OCI-LY3 (cell line): Measurements from ENCODE around the gene IFT43.

ENCODE experiments used
- H2AFZ ChIP-seq: fragments of 200-600, 300-600 bp; shearing (Covaris generic); 2 replicates; pipeline ENCODE4 v1.6.0; 2014; ENCODE audit warnings: antibody characterized with exemption, low read depth, low read length
- H3K27ac ChIP-seq: fragments of 200-600, 300-600 bp; sonication (generic); 2 replicates; pipeline ENCODE4 v1.5.1; 2014; ENCODE audit warnings: mild to moderate bottlenecking, low read length, moderate library complexity, mixed read lengths
- H3K27me3 ChIP-seq: fragments of 200-600, 300-600 bp; sonication (generic); 2 replicates; pipeline ENCODE4 v1.6.1; 2014; ENCODE audit warnings: low read depth, low read length, mixed read lengths
- H3K36me3 ChIP-seq: fragments of 200-600, 300-600 bp; sonication (generic); replicated peaks from 2 replicates; pipeline ENCODE3; 2014; ENCODE audit warnings: low read depth, low read length, mixed read lengths
- H3K4me1 ChIP-seq: fragments of 300-600, 200-600 bp; sonication (generic); 2 replicates; pipeline ENCODE4 v1.6.1; 2014; ENCODE audit warnings: low read length, mixed read lengths
- H3K4me2 ChIP-seq: fragments of 200-600, 300-600 bp; sonication (generic); 2 replicates; pipeline ENCODE4 v1.6.1; 2014; ENCODE audit warnings: low read length, mixed read lengths
- H3K4me3 ChIP-seq: fragments of 300-600, 200-600 bp; sonication (generic); 2 replicates; pipeline ENCODE4 v1.5.1; 2014; ENCODE audit warnings: antibody characterized with exemption, mild to moderate bottlenecking, low read length, moderate library complexity
- H3K79me2 ChIP-seq: fragments of 300-600, 200-600 bp; shearing (Covaris generic); 2 replicates; pipeline ENCODE4 v1.6.1; 2014; ENCODE audit warnings: mild to moderate bottlenecking, low read length, mixed read lengths
- H3K9ac ChIP-seq: fragments of 300-600, 200-600 bp; shearing (Covaris generic); 2 replicates; pipeline ENCODE4 v1.6.0; 2014; ENCODE audit warnings: mild to moderate bottlenecking, low read length, moderate library complexity
- H3K9me3 ChIP-seq: fragments of 200-600, 300-600 bp; shearing (Covaris generic); 2 replicates; pipeline ENCODE4 v1.6.1; 2014; ENCODE audit warnings: low read length, mixed read lengths; ENCODE audit not compliant: insufficient read depth
- H4K20me1 ChIP-seq: fragments of 200-600, 300-600 bp; sonication (generic); 2 replicates; pipeline ENCODE4 v1.6.1; 2016; ENCODE audit warnings: low read length, mixed read lengths; ENCODE audit not compliant: insufficient read depth
- CTCF ChIP-seq: fragments of 200-600, 300-600 bp; sonication (generic); IDR thresholded peaks from 2 replicates; pipeline ENCODE4 v1.5.1; 2014; ENCODE audit warnings: antibody characterized with exemption, low read length, low read depth
- EZH2phosphoT487 ChIP-seq: fragments of 200-600 bp; shearing (Covaris generic); IDR thresholded peaks from 2 replicates; pipeline ENCODE4 v1.6.1; 2018; ENCODE audit warnings: antibody characterized with exemption, mixed run types, low read depth

The IFT43 gene

GRCh38 chr14:76034566-76034965, 49.0 kb downstream of the IFT43 start:
- H3K4me1 ChIP-seq, result no peaks in the 10 kb centered on the region
- TF ChIP-seq EZH2phosphoT487 (no peak), CTCF (no peak)
- H4K20me1 ChIP-seq, result no peaks in the 10 kb centered on the region
- H3K36me3 ChIP-seq, result no peaks in the 10 kb centered on the region
- H3K4me3 ChIP-seq, result no peak overlapping the region
- H3K27me3 ChIP-seq, result no peaks in the 10 kb centered on the region
- no peak overlapping the region for H2AFZ ChIP-seq
- no peak overlapping the region for H3K9ac ChIP-seq
- no peak overlapping the region for H3K4me2 ChIP-seq
- no peaks in the 10 kb centered on the region for H3K79me2 ChIP-seq
- H3K9me3 ChIP-seq, result no peaks in the 10 kb centered on the region
- H3K27ac ChIP-seq, result no peak overlapping the region

GRCh38 chr14:76040704-76041103, 55.1 kb downstream of the IFT43 start:
- no peaks in the 10 kb centered on the region for H3K9me3 ChIP-seq
- no peak overlapping the region for H3K27ac ChIP-seq
- H4K20me1 ChIP-seq, result no peaks in the 10 kb centered on the region
- no peak overlapping the region for H3K4me2 ChIP-seq
- H3K4me3 ChIP-seq, result no peak overlapping the region
- H3K9ac ChIP-seq, result no peak overlapping the region
- no peaks in the 10 kb centered on the region for H3K79me2 ChIP-seq
- no peaks in the 10 kb centered on the region for H3K4me1 ChIP-seq
- no peaks in the 10 kb centered on the region for H3K27me3 ChIP-seq
- no peak overlapping the region for H2AFZ ChIP-seq
- H3K36me3 ChIP-seq, result no peaks in the 10 kb centered on the region
- TF ChIP-seq CTCF (no peak), EZH2phosphoT487 (no peak)

GRCh38 chr14:76045773-76046172, 60.2 kb downstream of the IFT43 start:
- H2AFZ ChIP-seq, result no peak overlapping the region
- TF ChIP-seq CTCF, result no peak
- TF ChIP-seq EZH2phosphoT487, result no peak
- H3K79me2 ChIP-seq, result no peaks in the 10 kb centered on the region
- H3K27ac ChIP-seq, result no peak overlapping the region
- H3K9me3 ChIP-seq, result no peaks in the 10 kb centered on the region
- no peaks in the 10 kb centered on the region for H3K36me3 ChIP-seq
- no peaks in the 10 kb centered on the region for H3K4me1 ChIP-seq
- no peak overlapping the region for H3K4me2 ChIP-seq
- H3K9ac ChIP-seq, result no peak overlapping the region
- H3K27me3 ChIP-seq, result no peaks in the 10 kb centered on the region
- no peaks in the 10 kb centered on the region for H4K20me1 ChIP-seq
- no peak overlapping the region for H3K4me3 ChIP-seq

GRCh38 chr14:76050250-76050649, 64.7 kb downstream of the IFT43 start:
- Histone ChIP-seq H3K36me3 (no peaks in the 10 kb centered on the region), H3K4me3 (no peak overlapping the region), H3K4me1 (no peaks in the 10 kb centered on the region), H4K20me1 (no peaks in the 10 kb centered on the region), H3K27ac (no peak overlapping the region), H3K27me3 (no peaks in the 10 kb centered on the region), H3K9me3 (no peaks in the 10 kb centered on the region), H3K9ac (no peak overlapping the region), H3K79me2 (no peaks in the 10 kb centered on the region), H2AFZ (no peak overlapping the region), H3K4me2 (no peak overlapping the region)
- TF ChIP-seq CTCF (no peak), EZH2phosphoT487 (no peak)
